Calu3 (cell line): Measurements from ENCODE around the gene PREX1. TPM values are rescaled to one million over a fixed set of nuclear protein-coding genes. Genes with fewer than 3 reads are reported as not detected.

Experiments used
- BruUV-seq: library from RNA; stranded (reverse); fragments of 400-500 nt; replicated peaks from 2 replicates; lab custom pipeline; 2021; lab: Mats Ljungman, UMichigan
- CTCF ChIA-PET: fragments of 300-600 bp; sonication (Branson Sonifier 250); formaldehyde crosslinking; loops from one replicate; lab custom pipeline; 2022; ENCODE audit warnings: antibody characterized with exemption; lab: Charles Lee
- DNase-seq: peaks from one replicate; pipeline ENCODE4 v3.0.0; 2022
- H3K27ac Mint-ChIP-seq: one replicate; pipeline ENCODE4 v1.8.0; 2022; ENCODE audit warnings: mixed read lengths; ENCODE audit not compliant: unreplicated experiment
- H3K27me3 Mint-ChIP-seq: one replicate; pipeline ENCODE4 v1.8.0; 2022; ENCODE audit warnings: mixed read lengths; ENCODE audit not compliant: unreplicated experiment
- H3K36me3 Mint-ChIP-seq: one replicate; pipeline ENCODE4 v1.8.0; 2022; ENCODE audit warnings: mild to moderate bottlenecking, moderate library complexity, mixed read lengths; ENCODE audit not compliant: insufficient read depth, unreplicated experiment
- H3K4me1 Mint-ChIP-seq: one replicate; pipeline ENCODE4 v1.8.0; 2022; ENCODE audit warnings: mild to moderate bottlenecking, low read depth, mixed read lengths; ENCODE audit not compliant: unreplicated experiment
- H3K4me3 Mint-ChIP-seq: one replicate; pipeline ENCODE4 v1.8.0; 2022; ENCODE audit warnings: mild to moderate bottlenecking, low read depth, moderate library complexity, mixed read lengths; ENCODE audit not compliant: unreplicated experiment
- H3K9me3 Mint-ChIP-seq: one replicate; pipeline ENCODE4 v1.8.0; 2022; ENCODE audit warnings: low read depth, mixed read lengths; ENCODE audit not compliant: unreplicated experiment
- intact Hi-C: fragments of 100-400 bp; cut with micrococcal nuclease; formaldehyde crosslinking; loops from one replicate; pipeline ENCODE4 v1.10.0; 2022; ENCODE audit not compliant: unreplicated experiment
- total RNA-seq: library from RNA; stranded (reverse); gene quantifications from 2 replicates; pipeline ENCODE4 v1.2.3, GENCODE V29; 2022
- TF ChIP-seq, protein P1 (sequence below): fragments of 200-600 bp; IDR thresholded peaks from one replicate; pipeline ENCODE4 v1.8.0; 2022; ENCODE audit warnings: antibody characterized with exemption; ENCODE audit not compliant: unreplicated experiment

The PREX1 gene
- total RNA-seq, 1 experiment from 2014 or later = 0.31 TPM

DNA sequence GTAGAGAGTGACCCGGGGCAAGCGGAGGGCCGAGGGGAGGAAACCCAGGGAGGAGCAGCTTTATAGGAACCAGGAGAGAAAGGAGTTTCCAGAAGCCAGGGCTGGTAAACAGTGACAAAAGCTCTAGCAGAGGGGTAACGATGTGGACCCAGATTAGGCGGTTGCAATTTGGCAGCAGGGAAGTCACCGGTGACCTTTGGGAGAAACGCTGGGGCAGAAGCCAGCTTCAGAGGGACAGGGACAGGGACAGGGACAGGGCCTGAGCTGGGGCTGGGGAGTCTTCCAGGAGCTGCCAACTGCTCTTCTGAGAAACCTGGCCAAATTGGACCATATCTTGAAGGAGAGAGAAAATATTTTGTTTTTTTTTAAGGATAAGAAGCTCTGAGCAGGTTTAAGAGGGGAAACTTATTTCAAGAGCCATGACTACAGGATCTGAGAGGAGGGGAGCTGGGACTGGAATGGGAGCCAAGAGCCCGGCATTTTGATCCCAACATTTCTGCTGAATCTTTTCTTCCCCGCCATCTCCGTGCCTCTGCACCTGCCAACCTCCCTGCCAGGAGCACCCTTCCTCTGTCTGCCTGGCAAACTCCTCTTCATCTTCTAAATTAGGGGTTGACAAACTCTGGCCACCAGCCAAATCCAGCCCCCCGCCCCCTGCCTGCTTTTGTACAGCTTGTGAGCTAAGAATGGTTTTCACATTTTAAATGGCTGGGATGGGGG is 22.6 kb upstream of the PREX1 start:
- H3K36me3 Mint-ChIP-seq = no peaks in the 10 kb centered on the region
- BruUV-seq = no TSS peak
- H3K4me1 Mint-ChIP-seq = peaks cover 17% of the 10 kb centered on the region
- intact Hi-C loops = no loop called here
- H3K4me3 Mint-ChIP-seq = no peak overlapping the region
- peaks cover 3% of the 10 kb centered on the region for H3K9me3 Mint-ChIP-seq
- H3K27ac Mint-ChIP-seq = no peak overlapping the region
- CTCF ChIA-PET = interaction anchor here (0.6 to 1.3 kb wide), 3 partner anchors 193 to 606 kb away, joined by 3 read pairs; no protein-coding TSS in a partner anchor
- TF ChIP-seq, protein P1, sequence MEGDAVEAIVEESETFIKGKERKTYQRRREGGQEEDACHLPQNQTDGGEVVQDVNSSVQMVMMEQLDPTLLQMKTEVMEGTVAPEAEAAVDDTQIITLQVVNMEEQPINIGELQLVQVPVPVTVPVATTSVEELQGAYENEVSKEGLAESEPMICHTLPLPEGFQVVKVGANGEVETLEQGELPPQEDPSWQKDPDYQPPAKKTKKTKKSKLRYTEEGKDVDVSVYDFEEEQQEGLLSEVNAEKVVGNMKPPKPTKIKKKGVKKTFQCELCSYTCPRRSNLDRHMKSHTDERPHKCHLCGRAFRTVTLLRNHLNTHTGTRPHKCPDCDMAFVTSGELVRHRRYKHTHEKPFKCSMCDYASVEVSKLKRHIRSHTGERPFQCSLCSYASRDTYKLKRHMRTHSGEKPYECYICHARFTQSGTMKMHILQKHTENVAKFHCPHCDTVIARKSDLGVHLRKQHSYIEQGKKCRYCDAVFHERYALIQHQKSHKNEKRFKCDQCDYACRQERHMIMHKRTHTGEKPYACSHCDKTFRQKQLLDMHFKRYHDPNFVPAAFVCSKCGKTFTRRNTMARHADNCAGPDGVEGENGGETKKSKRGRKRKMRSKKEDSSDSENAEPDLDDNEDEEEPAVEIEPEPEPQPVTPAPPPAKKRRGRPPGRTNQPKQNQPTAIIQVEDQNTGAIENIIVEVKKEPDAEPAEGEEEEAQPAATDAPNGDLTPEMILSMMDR = no peak
- peaks cover 64% of the 10 kb centered on the region for H3K27me3 Mint-ChIP-seq
- no peak for DNase-seq

DNA sequence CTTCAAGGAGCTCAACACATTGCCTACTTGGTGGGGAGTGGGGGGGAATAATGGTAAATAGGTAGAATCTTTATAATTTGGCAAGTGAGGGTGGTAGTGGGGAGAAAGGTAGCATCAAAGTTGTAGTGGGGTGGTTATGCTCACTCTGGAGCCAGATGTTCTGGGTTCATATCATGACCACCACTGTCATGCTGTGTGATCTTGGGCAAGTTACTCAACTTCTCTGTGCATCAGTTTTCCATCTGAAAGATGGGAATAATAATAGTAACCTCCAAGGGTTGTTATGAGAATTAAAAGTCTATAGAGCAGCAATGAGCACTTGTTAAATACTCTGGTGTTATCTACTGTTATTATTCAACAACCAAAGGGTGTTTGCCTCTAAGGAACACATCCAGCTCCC is 22.0 kb upstream of the PREX1 start:
- H3K9me3 Mint-ChIP-seq = peaks cover 3% of the 10 kb centered on the region
- H3K4me3 Mint-ChIP-seq = no peak overlapping the region
- TF ChIP-seq, protein P1 = no peak
- no peak overlapping the region for H3K27ac Mint-ChIP-seq
- CTCF ChIA-PET = interaction anchor here (0.6 to 1.3 kb wide), 2 partner anchors 192 to 209 kb away, joined by 3 read pairs; no protein-coding TSS in a partner anchor
- BruUV-seq = no TSS peak
- no peaks in the 10 kb centered on the region for H3K36me3 Mint-ChIP-seq
- peaks cover 16% of the 10 kb centered on the region for H3K4me1 Mint-ChIP-seq
- H3K27me3 Mint-ChIP-seq = peaks cover 71% of the 10 kb centered on the region
- intact Hi-C loops = no loop called here
- DNase-seq = no peak

GRCh38 chr20:48849299-48849698 is 21.5 kb upstream of the PREX1 start:
- TF ChIP-seq, protein P1 = no peak
- peaks cover 12% of the 10 kb centered on the region for H3K4me1 Mint-ChIP-seq
- peaks cover 3% of the 10 kb centered on the region for H3K9me3 Mint-ChIP-seq
- H3K36me3 Mint-ChIP-seq = no peaks in the 10 kb centered on the region
- no peak overlapping the region for H3K4me3 Mint-ChIP-seq
- no peak overlapping the region for H3K27ac Mint-ChIP-seq
- BruUV-seq = no TSS peak
- peaks cover 73% of the 10 kb centered on the region for H3K27me3 Mint-ChIP-seq
- no peak for DNase-seq
- intact Hi-C loops = no loop called here
- CTCF ChIA-PET = interaction anchor here (1.3 kb wide), 1 partner anchor 192 kb away, joined by 3 read pairs; no protein-coding TSS in a partner anchor

DNA sequence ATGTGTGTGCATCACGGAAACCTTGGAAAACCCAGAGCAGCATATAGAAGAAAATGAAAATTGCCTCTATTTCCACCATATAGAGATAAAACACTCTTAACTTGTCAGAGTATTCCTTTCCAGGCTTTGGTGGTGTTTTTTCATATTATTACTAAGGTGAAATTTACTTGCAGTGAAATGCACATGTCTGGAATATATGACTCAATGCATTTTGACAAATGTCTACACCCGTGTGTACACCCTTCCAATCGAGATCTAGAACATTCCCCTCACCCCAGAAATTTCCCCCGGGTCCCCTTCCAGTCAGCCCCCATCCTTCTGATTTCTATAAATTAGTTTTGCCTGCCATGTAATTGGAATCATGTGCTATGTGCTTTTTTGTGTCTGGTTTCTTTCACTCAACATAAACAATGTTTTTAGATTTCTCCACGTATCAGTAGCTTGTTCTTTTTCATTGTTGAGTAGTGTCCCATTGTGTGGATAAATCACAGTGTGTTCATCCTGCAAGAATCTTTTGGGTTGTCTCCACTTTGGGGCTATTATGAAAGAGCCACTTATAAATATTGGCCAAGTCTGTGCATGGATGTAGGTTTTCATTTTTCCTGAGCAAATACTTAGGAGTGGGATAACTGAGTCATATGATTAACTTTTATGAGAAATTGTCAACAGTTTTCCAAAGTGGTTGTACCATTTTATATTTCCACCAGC is 19.9 kb upstream of the PREX1 start:
- Mint-ChIP-seq H3K4me1 (no peaks in the 10 kb centered on the region), H3K27me3 (peaks cover 73% of the 10 kb centered on the region), H3K27ac (no peak overlapping the region), H3K4me3 (no peak overlapping the region), H3K36me3 (no peaks in the 10 kb centered on the region), H3K9me3 (peaks cover 1% of the 10 kb centered on the region)
- CTCF ChIA-PET = no interaction called here
- BruUV-seq = no TSS peak
- intact Hi-C loops = no loop called here
- TF ChIP-seq, protein P1 = no peak
- no peak for DNase-seq
